ENCODE data around the gene ASB4.

The ASB4 gene

GRCh38 chr7:95534796-95535195 is 49.1 kb downstream of the ASB4 start:
- Histone ChIP-seq H3K27ac (replicated peaks) (no peak overlapping the region), H3K4me3 (replicated peaks; ENCODE audit: insufficient read depth, low read length) (no peak overlapping the region), H3K27me3 (ENCODE audit: insufficient read depth, poor library complexity, severe bottlenecking) (no peaks in the 10 kb centered on the region)
- DNase-seq (ENCODE audit: low read depth in 1 of 2, low spot score in 1 of 2), result no peak
- TF ChIP-seq GABPA (IDR thresholded peaks at IDR 0.05; ENCODE audit: low read depth) (no peak), POLR2AphosphoS5 (IDR thresholded peaks at IDR 0.05; ENCODE audit: low read depth) (no peak), SPI1 (IDR thresholded peaks at IDR 0.05; ENCODE audit: borderline replicate concordance, low read depth) (no peak), REST (IDR thresholded peaks at IDR 0.05; ENCODE audit: insufficient replicate concordance, low read depth) (no peak), CTCF (IDR thresholded peaks at IDR 0.05; ENCODE audit: insufficient read depth, low read length) (no peak)

GRCh38 chr7:95535662-95536061 is 49.9 kb downstream of the ASB4 start:
- TF ChIP-seq SPI1 (IDR thresholded peaks at IDR 0.05; ENCODE audit: borderline replicate concordance, low read depth) (no peak), CTCF (IDR thresholded peaks at IDR 0.05; ENCODE audit: insufficient read depth, low read length) (no peak), GABPA (IDR thresholded peaks at IDR 0.05; ENCODE audit: low read depth) (no peak), POLR2AphosphoS5 (IDR thresholded peaks at IDR 0.05; ENCODE audit: low read depth) (no peak), REST (IDR thresholded peaks at IDR 0.05; ENCODE audit: insufficient replicate concordance, low read depth) (no peak)
- no peak overlapping the region for H3K4me3 ChIP-seq (replicated peaks; ENCODE audit: insufficient read depth, low read length)
- no peak overlapping the region for H3K27ac ChIP-seq (replicated peaks)
- no peak for DNase-seq (ENCODE audit: low read depth in 1 of 2, low spot score in 1 of 2)
- no peaks in the 10 kb centered on the region for H3K27me3 ChIP-seq (ENCODE audit: insufficient read depth, poor library complexity, severe bottlenecking)

GRCh38 chr7:95536656-95537311 is 51.0 kb downstream of the ASB4 start:
- TF ChIP-seq POLR2AphosphoS5 (IDR thresholded peaks at IDR 0.05; ENCODE audit: low read depth) (no peak), CTCF (IDR thresholded peaks at IDR 0.05; ENCODE audit: insufficient read depth, low read length) (no peak), SPI1 (IDR thresholded peaks at IDR 0.05; ENCODE audit: borderline replicate concordance, low read depth) (no peak), REST (IDR thresholded peaks at IDR 0.05; ENCODE audit: insufficient replicate concordance, low read depth) (no peak), GABPA (IDR thresholded peaks at IDR 0.05; ENCODE audit: low read depth) (no peak)
- Histone ChIP-seq H3K4me3 (replicated peaks; ENCODE audit: insufficient read depth, low read length) (no peak overlapping the region), H3K27ac (replicated peaks) (no peak overlapping the region), H3K27me3 (ENCODE audit: insufficient read depth, poor library complexity, severe bottlenecking) (peaks cover 3% of the 10 kb centered on the region)
- DNase-seq (ENCODE audit: low read depth in 1 of 2, low spot score in 1 of 2), result no peak

Data from HL-60 (cell line).